Osteocyte (in vitro differentiated cells): ENCODE data around the gene CGB2. TPM values are rescaled to one million over a fixed set of nuclear protein-coding genes. Genes with fewer than 3 reads are reported as not detected.
"Not testable (repeated sequence)": the region's sequence is repeated elsewhere in the genome, so short reads cannot be mapped to it uniquely, and the experiment has no call there.

Experiments
- DNase-seq: peaks from one replicate; pipeline ENCODE4 v3.0.0; 2021; ENCODE audit warnings: mixed read lengths; ENCODE audit not compliant: unreplicated experiment; ENCODE audit errors: extremely low spot score
- H3K27ac Mint-ChIP-seq: one replicate; pipeline ENCODE4 v1.8.0; 2021; ENCODE audit warnings: mild to moderate bottlenecking, mixed read lengths; ENCODE audit not compliant: unreplicated experiment
- H3K27me3 Mint-ChIP-seq: one replicate; pipeline ENCODE4 v1.8.0; 2021; ENCODE audit warnings: mixed read lengths; ENCODE audit not compliant: unreplicated experiment
- H3K36me3 Mint-ChIP-seq: one replicate; pipeline ENCODE4 v1.8.0; 2021; ENCODE audit warnings: mixed read lengths; ENCODE audit not compliant: unreplicated experiment
- H3K4me1 Mint-ChIP-seq: one replicate; pipeline ENCODE4 v1.8.0; 2021; ENCODE audit warnings: mixed read lengths; ENCODE audit not compliant: unreplicated experiment
- H3K4me3 Mint-ChIP-seq: one replicate; pipeline ENCODE4 v1.8.0; 2021; ENCODE audit warnings: mild to moderate bottlenecking, moderate library complexity, mixed read lengths; ENCODE audit not compliant: unreplicated experiment
- H3K9me3 Mint-ChIP-seq: one replicate; pipeline ENCODE4 v1.8.0; 2021; ENCODE audit warnings: mixed read lengths; ENCODE audit not compliant: unreplicated experiment
- CTCF ChIP-seq: fragments of 200-600 bp; sonication (generic); IDR thresholded peaks from 2 replicates; pipeline ENCODE4 v1.5.0; 2021; ENCODE audit warnings: antibody characterized with exemption, mild to moderate bottlenecking, moderate library complexity
- total RNA-seq: library from RNA; stranded (reverse); gene quantifications from 2 replicates; pipeline ENCODE4 v1.2.1, GENCODE V29; 2021

Gene CGB2
- total RNA-seq, 1 donor from 2014 or later, result not detected

GRCh38 chr19:49020342-49020741, 11.3 kb upstream of the CGB2 start:
- Mint-ChIP-seq H3K27me3 (peaks cover 4% of the 10 kb centered on the region), H3K4me3 (no peak overlapping the region), H3K9me3 (no peaks in the 10 kb centered on the region)

GRCh38 chr19:49020931-49021895, 10.5 kb upstream of the CGB2 start:
- H3K36me3 Mint-ChIP-seq, result no peaks in the 10 kb centered on the region
- H3K4me1 Mint-ChIP-seq, result peaks cover 18% of the 10 kb centered on the region
- no peak for TF ChIP-seq CTCF
- H3K27ac Mint-ChIP-seq, result peak overlapping the region; percentile 12
- H3K4me3 Mint-ChIP-seq, result no peak overlapping the region
- peaks cover 4% of the 10 kb centered on the region for H3K27me3 Mint-ChIP-seq
- DNase-seq, result no peak
- H3K9me3 Mint-ChIP-seq, result no peaks in the 10 kb centered on the region

More at GRCh38 chr19:49020342-49020741, 11.3 kb upstream of the CGB2 start:
- Mint-ChIP-seq H3K36me3 (peaks cover 6% of the 10 kb centered on the region), H3K4me1 (peaks cover 13% of the 10 kb centered on the region), H3K27ac (no peak overlapping the region)
- DNase-seq, result no peak
- TF ChIP-seq CTCF, result no peak

GRCh38 chr19:49022116-49022515, 9.6 kb upstream of the CGB2 start:
- H3K4me3 Mint-ChIP-seq, result no peak overlapping the region
- no peaks in the 10 kb centered on the region for H3K9me3 Mint-ChIP-seq
- peaks cover 4% of the 10 kb centered on the region for H3K27me3 Mint-ChIP-seq
- TF ChIP-seq CTCF, result no peak
- no peak overlapping the region for H3K27ac Mint-ChIP-seq
- H3K36me3 Mint-ChIP-seq, result no peaks in the 10 kb centered on the region
- no peak for DNase-seq
- H3K4me1 Mint-ChIP-seq, result peaks cover 18% of the 10 kb centered on the region

DNA sequence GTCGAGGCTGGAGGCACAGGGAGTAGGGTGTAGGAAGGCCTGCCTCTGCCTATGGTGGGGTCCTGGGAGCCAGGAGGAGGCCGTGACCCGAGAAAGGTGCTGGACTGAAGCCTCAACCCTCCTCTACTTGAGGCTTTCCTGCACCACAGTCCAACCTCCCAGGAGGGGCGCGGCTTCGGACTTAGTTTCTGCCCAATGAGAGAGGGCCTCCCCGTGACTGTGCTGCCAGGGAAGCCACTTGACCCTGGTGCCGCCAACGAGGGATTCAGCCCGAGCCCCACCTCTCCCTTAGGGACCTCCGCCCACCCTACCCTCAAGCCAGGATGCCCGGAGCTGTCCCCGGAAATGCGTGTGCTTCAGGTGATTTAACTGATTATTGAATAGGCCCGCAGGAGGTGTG, 7.5 kb upstream of the CGB2 start, which contains the start of gene CGB3:
TSS of gene CGB3 (minus strand) at position 101 of the 400 bp plus-strand sequence. CDS start 362 bp downstream, outside the sequence.
- peaks cover 10% of the 10 kb centered on the region for H3K4me1 Mint-ChIP-seq
- not testable (repeated sequence) for H3K27ac Mint-ChIP-seq, DNase-seq, H3K27me3 Mint-ChIP-seq, H3K9me3 Mint-ChIP-seq, H3K36me3 Mint-ChIP-seq, H3K4me3 Mint-ChIP-seq

GRCh38 chr19:49025088-49025487, 6.6 kb upstream of the CGB2 start:
- H3K4me1 Mint-ChIP-seq, result peaks cover 13% of the 10 kb centered on the region
- H3K9me3 Mint-ChIP-seq, H3K27ac Mint-ChIP-seq, DNase-seq, H3K4me3 Mint-ChIP-seq, H3K27me3 Mint-ChIP-seq, H3K36me3 Mint-ChIP-seq: not testable (repeated sequence)

GRCh38 chr19:49025599-49025998, 6.1 kb upstream of the CGB2 start:
- not testable (repeated sequence) for H3K9me3 Mint-ChIP-seq, DNase-seq, H3K4me3 Mint-ChIP-seq, H3K27ac Mint-ChIP-seq, H3K27me3 Mint-ChIP-seq, H3K36me3 Mint-ChIP-seq
- peaks cover 13% of the 10 kb centered on the region for H3K4me1 Mint-ChIP-seq

DNA sequence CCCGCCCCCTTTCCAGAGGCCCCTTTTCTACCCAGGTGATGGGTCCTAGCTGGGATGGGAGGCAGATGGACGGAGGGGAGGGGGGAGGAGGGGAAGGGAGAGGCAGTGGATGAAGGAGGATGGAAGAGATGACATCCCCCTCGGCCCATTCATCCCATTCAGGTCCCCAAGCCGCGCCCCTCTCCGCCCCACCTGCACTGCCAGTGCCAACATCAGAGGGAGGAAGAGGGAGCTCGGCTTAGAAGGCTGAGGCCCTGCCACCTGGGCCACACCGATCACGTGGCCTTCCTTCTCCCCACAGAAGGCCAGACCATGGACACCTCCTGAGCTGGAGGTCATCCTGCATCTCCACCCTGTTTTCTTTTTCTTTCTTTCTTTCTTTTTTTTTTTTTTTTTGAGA, 3.0 kb upstream of the CGB2 start:
- not testable (repeated sequence) for H3K4me3 Mint-ChIP-seq, H3K36me3 Mint-ChIP-seq, H3K9me3 Mint-ChIP-seq, H3K27me3 Mint-ChIP-seq, DNase-seq, H3K27ac Mint-ChIP-seq
- H3K4me1 Mint-ChIP-seq, result peaks cover 11% of the 10 kb centered on the region

DNA sequence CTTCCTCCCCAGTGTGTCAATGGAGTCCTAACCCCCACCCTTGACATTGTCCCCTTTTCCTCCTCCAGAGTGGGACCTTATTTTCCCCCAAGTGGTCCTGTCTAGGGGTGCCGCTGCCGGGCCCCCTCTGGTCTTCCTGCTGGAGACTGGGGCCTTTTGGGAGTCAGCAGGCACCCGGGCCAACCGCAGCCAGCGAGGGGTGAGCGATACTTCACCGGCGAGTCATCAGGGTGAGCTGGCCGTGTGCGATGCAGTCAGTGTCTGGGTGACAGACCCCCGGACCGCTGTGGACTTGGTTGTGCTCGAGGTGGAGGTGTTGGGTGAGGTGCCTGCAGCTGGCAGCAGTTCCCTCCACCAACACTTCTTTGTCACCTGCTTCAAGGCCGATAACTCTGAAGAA, 1.9 kb upstream of the CGB2 start:
- not testable (repeated sequence) for H3K9me3 Mint-ChIP-seq, H3K27ac Mint-ChIP-seq, H3K36me3 Mint-ChIP-seq, H3K4me3 Mint-ChIP-seq, DNase-seq, H3K27me3 Mint-ChIP-seq
- peaks cover 11% of the 10 kb centered on the region for H3K4me1 Mint-ChIP-seq

GRCh38 chr19:49030323-49030722, 1.4 kb upstream of the CGB2 start:
- not testable (repeated sequence) for H3K9me3 Mint-ChIP-seq, H3K27me3 Mint-ChIP-seq, H3K36me3 Mint-ChIP-seq, DNase-seq, H3K4me3 Mint-ChIP-seq, H3K27ac Mint-ChIP-seq
- peaks cover 11% of the 10 kb centered on the region for H3K4me1 Mint-ChIP-seq
